ENCODE measurements around the gene POTEJ.
"Not testable (repeated sequence)": the region's sequence is repeated elsewhere in the genome, so short reads cannot be mapped to it uniquely, and the experiment has no call there.

GRCh38 chr2:130597994-130598393, 13.2 kb upstream of the POTEJ start:
- TF ChIP-seq CTCF, EZH2phosphoT487 (IDR thresholded peaks at IDR 0.05; ENCODE audit: low read length): not testable (repeated sequence)
